ENCODE data around the gene KRTAP10-1.

The KRTAP10-1 gene

DNA sequence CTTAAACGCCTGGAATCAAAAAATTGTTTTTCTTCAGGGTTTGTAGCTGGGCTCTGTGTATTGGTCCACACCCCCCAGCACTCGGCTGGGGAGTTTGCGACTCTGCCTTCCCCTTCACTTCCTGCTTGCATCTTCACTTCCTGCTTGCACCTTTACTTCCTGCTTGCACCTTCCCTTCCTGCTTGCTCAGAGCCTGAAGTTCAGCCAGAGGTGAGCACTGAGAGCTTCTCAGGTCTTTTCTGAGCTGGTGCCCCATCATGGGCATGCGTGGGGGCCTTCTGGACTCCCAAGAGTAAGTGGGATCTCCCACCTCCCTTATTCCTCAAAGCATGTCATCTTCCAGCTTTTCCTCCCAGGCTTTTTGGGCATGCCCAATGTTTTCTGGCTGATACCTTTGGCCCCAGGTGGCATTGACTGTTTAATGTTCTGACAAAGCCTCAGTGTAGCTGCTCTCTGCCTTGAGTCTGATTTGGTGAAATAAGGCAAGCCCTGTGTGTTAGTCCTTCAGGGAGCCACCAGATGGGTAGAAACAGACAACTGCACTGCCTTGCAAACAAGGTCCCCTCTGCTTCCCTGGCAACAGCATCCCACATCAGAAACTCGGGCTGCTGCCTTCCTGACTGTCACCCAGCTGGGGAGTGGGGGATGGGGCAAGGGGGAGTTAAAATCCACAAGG lies 7.8 kb upstream of the KRTAP10-1 start:
- DNase-seq = no peak

DNA sequence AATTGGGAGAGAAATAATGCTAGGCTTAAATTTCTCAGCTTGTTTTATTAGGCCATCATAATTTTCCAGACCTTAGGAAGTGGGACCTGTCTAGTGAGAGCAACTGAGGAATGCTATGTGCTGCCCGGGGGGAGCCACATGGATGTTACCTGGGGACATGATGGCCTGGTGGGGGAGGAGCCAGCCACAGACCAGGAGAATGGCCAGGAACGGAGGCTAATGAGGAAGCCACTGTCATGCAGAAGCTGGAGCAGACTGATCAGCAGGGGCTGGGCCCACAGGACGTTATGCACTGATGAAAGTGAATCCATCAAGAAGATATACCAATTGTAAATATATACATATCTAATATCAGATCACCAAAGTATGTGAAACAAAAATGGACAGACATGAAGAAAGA lies 4.6 kb upstream of the KRTAP10-1 start:
- DNase-seq = no peak

DNA sequence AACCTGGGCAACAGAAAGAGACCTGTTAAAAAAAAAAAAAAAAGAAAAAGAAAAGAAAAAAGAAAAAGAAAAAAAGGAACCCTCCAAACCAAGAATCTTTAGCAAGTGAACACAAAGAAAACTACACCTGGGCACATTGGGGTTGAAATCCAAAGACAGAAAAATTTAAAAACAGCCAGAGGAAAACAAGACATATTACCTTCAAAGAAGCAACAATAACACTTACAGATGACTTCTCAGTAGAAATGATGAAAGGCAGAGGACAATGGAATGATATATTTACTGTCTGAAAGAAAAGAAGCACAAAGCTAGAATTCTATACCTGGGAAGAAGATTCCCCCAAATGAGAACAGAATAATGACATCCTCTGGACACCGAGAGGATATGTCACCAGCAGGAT lies 2.7 kb upstream of the KRTAP10-1 start:
- DNase-seq = no peak

DNA sequence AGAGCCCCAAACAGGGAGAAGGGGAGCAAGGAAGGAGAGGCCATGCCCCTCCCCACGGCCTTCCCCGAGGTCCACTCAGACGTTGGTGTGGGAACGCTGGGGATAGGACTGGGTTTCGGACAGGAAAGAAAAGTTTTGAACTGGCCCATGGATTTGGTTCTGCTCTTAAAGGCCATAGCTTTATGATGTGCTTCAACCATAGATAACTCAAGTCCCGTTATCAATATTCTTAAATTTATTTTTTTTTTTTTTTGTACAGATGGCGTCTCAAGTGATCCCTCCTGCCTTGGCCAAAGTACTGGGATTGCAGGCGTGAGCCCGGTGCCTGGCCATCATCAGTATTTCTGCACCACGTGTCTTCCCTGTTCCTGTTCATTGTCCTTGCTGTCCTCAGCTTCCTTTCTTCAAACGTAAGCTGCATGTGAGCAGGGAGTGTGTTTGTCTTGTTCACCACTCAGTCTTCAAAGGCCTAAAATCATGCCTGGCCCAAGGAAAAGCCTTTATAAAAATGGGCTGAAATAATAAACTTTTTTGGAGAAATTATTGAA lies 820 bp upstream of the KRTAP10-1 start:
- no peak for DNase-seq

DNA sequence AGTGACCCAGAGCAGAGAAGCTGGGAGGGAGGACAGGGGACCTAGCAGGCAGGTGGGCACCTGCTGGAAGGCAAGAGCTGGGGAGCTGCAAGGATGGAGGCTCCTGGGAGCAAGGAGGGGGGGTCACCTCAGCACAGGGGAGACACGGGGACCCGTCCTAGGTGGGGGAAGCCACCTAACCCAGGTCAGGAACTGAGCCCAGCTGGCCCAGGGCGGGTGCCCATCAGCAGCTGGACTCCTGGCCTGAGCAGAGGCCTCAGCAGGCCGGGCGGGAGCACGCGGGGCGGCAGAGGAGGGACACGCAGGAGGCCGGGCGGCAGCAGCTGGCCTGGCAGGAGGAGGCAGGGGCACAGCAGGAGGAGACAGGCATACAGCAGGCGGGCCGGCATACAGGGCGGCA lies 949 bp downstream of the KRTAP10-1 start:
- DNase-seq = no peak

DNA sequence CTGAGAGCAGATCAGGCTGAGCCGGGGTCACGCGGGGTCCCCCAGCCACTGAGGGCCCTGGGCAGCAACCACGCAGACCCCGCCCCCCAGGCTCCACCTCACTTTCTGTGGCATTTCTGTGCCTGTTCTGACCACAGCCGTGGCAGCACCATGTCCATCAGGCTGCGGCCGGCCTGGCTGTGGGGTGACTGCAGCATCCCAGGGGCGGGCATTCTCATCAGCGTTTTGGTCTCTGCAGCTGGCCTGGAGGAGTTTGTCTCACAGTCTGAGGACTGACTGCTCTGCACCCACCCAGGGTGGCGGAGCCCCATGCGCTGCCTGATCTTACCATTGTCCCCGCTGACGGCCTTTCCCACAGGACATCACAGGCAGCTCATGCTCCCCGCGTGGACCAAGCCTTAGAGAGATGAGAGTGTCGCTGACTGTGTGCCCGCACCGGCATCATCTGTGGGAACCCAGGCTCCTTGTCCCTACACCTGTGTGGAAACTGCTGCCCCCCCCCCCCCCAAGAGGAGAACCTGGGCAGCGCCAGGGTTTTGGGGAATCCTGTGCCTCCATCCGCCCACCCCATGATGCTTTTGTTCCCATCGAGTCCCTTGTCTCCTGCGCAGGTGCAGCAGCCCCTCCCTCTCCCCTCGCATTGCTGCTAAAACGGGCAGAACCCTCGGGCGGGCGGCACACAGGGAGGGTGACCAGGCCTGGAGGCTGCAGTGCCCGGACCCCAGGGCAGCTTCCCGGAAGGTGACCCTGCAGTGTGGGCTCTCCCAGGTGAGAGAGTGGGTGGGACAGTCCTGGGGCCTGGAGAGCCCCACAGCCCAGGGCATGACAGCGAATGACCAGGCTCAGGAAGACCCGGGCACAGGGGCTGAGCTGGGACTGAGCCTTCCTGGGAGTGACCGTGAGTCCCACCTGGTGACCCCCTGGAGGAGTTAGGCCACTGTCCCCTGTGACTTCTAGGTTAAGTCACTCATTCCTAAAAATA lies 1.8 kb downstream of the KRTAP10-1 start:
- no peak for DNase-seq

DNA sequence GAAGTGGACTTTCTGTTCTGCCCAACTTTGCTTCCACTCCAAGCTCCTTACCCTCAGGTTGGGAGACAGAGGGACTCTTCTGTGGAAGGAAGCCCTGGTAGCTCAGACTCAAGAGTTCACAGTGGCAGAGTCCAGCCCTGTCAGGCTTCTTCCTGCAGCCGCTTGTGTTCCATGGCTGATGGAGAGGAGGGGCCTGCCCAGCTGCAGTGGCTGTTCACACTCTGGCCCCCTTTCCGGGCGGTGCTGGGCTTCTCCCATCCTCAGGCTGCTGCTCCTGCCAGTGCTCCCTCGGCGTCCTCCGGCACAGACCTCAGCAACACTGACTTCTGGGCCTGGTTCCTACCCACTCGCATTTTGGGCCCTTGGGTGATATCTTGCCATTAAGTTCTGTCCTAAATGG lies 4.0 kb downstream of the KRTAP10-1 start:
- DNase-seq = no peak

DNA sequence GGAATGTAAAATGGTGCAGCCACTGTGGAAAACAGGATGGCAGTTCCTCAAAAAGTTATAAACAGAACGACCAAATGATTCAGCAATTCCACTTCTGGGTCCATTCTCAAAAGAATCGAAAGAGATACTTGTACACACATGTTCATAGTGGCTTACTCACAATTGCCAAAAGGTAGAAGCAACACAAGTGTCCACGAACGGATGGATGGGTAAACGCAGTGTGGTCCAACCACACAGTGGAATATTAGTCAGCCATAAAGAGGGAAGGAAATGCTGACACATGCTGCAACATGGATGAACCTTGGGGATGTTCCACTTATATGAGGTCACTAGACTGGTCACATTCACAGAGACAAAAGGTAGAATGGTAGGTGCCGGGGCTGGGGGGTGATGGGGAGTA lies 5.3 kb downstream of the KRTAP10-1 start:
- DNase-seq = no peak

DNA sequence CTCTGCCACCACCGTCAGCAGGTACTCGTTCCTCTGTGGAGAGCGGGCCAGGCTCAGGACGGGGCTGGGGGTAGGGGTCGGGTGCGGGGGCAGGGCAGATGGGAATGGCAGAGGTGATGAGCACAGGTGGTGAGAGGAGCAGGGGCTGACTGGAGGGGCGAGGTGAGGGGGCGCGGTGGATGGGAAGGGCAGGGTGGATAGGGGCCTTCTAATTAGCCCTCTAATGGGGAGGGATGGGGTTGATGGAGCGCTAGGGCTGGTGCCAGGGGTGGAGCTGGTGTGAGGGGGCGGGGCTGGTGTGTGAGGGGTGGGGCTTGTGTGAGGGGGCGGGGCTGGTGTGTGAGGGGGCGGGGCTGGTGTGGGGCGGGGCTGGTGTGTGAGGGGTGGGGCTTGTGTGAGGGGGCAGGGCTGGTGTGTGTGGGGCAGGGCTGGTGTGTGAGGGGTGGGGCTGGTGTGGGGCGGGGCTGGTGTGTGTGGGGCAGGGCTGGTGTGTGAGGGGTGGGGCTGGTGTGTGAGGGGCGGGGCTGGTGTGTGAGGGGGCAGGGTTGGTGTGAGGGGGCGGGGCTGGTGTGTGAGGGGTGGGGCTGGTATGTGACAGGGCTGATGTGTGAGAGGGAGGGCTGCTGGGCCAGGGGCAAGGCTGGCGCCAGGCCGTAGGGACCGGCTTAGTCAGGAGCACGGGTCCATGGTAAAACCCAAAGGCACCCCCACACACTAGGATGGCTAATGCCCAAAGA lies 5.9 kb downstream of the KRTAP10-1 start:
- no peak for DNase-seq

DNA sequence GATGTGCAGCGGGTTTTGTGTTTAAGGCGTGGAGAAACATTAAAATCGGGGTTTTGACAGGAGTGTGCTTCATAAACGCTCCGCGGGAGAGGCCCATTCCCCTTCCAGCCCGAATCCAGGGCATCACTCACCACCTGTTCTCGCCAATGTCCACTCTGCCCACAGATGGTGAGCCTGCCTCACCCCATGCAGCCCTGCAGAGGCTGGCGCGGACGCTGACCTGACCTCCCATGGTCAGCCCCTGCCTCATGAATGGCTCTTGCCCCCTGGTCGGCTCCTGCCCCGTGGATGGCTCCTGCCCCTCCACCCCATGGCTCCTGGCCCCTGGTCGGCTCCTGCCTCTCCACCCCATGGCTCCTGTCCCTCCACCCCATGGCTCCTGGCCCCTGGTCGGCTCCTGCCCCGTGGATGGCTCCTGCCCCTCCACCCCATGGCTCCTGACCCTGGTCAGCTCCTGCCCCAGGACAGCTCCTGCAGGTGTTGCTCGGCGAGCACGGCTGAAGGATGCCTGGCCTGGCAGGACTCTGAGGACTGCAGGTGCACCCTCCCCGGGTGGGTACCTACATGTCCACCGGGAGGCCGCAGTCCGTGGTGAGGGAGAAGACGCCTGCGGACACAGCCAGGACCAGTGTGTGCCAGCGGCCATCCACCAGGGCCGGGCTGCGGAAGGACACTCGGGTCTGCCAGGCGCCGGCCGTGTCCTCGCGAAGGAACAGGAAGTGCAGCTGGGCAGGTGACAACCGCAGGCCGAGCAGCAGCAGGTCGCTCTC lies 6.7 kb downstream of the KRTAP10-1 start:
- DNase-seq = no peak

DNA sequence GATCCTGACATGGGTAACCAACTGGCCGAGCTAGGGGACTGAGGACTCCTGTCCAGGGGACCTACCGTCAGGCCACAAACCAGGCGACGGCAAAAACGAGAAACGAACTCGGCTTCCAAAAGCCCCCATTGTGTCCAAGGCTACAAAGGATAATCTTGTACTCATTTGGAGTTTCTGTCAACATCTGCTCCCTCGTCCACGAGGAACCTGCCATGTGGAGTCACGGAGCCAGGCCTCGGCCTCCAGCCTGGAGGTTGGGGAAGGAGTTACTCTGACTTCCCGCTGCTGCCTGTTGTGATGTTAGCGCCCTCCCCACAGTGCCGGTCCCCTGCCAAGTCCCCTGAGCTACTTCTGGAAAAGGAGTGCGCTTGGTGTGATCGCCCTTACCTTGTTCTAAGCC lies 7.3 kb downstream of the KRTAP10-1 start:
- no peak for DNase-seq

DNA sequence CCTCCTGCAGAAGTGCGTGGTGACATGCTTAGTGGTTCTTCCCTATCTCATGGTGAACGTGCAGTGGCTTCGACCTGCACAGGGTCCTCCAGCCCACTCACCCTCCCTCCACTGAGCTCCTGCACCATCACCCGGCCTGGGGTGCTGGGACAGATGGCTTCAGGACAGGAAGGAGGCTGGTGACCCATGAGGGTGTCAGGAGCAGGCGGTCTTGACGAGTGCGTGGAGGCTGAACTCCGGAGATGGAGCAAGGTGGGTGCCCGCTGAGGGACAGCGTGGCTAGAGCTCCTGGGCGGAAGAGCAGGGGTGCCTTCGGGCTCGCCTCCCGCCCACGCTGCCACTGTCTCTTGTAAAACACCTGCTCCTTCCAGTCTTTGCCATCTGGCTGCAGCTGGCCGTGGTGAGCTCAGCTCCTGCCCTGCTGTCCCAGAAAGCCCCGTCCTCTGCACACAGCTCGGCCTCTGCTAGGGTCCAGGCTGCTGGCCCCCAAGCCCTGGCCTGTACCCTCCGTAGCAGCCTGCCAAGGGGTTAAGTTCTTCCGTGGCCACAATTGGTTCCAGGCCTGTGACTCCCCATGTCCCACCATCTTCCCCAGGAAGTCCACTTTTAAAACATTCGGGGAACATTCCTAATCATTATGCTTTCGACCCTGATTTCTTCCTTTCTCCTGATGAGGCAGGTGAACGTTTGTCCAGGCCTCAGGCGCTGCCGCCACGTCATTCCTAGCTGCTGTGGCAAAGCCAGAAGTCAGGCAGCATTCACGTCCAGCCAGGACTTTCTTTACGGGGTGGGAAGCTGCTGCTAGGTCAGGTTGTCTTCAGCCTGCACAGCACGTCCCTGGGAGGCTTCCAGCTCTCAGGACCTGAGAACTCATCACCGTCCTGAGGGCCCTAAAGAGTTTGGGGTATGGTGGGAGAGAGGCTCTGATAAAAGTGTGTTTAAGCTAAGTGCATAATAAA lies 8.1 kb downstream of the KRTAP10-1 start:
- DNase-seq = no peak

DNA sequence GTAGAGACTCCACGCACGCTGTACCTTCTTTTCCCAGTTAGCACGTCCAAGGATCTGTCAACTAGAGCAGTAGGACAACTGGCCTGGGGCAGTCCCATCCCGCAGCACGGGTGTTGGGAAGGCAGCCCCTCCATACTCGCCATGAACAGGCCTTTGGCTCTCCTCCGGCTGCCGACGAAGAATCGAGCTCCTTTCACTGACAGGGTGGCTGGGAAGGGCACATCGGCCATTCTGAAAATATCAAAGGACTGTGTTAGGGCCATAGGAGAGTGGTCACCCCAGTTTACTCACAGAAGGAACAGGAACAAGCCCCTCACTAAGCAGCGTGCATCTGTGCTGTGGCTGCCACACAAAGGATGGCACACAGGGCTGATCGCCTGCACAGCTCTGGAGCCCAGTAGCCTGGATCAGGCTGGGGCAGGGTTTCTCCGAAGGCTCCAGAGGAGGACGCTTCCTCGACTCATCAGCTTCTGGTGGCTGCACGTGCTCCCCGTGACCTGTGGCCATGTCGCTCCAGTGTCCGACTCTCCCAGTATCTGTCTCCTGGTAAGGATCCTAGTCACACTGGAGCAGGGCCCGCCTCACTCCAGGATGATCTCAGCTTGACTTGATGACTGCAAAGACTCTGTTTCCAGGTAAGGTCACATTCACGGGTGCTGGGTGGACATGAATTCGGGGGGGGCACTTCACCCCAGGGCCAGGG lies 8.9 kb downstream of the KRTAP10-1 start:
- DNase-seq = no peak

DNA sequence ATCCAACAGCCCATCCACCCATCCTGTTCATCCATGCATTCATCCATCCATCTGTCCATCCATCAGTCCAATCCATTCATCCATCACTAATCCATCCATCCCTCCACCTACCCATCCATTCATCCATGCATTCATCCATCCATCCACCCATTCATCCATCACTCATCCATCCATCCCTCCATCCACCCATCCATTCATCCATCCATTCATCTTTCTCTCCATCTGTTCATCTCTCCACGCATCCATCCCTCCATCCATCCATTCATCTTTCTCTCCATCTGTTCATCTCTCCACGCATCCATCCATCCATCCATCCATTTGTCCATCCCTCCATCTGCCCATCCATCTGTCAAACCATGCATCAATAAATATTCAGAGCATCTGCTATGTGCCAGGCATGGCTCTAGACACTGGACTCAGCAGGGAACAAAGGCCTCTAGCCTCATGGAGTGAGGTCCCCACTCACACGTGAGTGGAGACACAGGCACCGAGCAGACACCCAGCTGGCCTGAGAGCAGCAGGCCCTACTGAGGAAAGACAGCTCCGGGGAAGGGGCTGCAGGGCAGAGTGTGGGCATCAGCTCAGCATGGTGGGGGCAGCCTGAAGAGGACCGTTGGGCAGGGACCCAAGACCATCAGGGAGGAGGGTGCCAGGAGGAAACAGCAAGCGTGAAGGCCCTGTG lies 9.6 kb downstream of the KRTAP10-1 start:
- no peak for DNase-seq

DNA sequence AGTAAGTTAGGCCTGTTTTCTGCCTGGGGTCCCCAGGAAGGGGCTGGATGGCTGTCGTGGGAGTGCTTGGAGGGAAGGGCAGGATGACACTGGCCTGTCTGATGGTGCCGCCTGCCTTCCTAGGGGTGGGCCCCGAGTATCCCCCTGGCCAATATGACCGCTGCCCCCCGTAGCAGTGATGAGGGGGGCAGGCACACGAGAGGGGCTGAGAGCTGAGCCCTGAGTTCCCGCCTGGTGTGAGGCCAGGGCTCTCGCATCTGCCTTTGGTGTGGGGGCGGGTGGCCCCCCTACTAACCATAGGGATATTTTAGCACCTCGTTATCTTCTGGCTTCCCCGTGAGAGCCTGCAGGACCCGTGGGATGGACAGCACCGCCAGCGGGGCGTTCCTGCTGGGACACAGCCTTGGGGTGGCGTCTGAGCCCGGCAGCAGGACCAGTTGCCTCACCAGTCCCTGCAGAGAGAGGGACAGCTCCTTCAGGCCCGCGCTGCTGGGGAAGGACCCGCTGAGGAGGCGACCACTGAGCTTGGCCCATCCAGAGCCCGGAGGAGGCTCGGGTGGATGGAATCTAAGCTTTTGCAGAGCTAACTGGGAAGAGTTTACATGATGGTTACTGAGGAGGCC lies 10.4 kb downstream of the KRTAP10-1 start:
- DNase-seq = no peak

DNA sequence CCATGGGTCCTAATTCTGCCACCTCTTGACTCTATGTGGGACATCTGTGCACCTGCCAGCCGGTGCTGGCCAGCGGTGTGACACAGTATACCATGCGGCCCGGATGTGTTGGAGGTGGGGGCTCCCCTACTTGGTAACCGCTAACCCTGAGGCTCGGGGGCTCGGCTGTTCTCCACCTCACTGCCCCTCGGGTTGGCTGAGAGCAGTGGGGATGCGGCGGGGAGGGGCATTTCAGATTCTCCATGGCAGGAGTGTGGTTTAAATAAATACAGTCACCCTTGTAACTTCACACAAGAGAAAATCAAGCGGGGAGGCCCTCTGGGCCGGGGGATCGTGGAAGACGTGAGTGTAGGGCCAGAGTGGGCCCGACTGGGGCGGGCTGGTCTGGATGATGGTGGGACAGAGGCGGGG lies 11.0 kb downstream of the KRTAP10-1 start:
- no peak for DNase-seq

DNA sequence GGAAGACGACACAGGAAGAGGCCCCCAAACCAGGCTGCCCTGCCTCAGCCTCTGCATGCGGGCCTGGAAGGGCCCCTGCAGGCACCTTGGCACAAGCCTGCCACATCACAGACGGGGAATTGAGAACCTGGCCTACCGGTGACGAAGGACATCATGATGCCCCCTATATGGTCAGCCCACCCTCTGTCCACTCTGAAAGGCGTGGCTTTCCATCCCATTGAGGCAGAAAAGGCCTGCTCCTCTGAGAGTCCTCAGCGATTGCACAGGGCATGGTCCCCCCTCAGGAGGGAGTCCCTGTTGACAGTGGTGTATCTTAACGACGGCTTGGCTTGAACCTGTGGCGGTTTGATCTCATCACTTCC lies 11.4 kb downstream of the KRTAP10-1 start:
- DNase-seq = no peak

DNA sequence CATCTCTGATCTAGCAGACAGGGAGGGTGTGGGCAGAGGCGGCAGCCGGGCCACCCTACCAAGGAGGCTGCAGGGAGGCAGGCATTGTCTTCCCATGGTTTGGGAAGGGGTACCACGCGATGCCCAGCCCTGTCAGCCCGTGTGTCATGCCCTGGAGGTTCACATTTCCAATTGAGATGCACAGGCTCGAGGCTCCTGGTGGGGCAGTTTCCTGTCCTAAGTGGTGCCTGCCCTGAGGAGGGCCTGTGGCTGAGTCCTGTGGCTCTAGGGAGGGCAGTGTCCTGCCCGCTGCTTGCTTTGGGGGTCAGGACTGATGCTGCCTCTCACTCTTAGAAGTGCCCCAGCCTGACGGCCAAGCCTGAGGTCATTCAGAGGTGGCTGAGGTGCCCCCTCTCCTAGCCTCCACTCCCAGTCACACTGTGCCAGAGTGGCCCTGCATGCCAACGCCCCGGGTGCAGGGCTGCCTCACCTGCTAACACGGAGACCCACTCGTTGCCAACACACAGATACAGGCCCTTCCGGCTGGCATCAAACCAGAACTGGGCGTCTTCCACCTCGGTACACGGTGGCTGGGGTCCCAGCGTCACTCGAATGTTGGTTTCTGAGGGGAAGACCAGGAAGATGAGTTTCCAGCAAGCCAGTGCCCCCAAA lies 11.9 kb downstream of the KRTAP10-1 start:
- no peak for DNase-seq

All from NCI-H226 (cell line).